Measurements from ENCODE around the gene ALKBH5. TPM values are rescaled to one million over a fixed set of nuclear protein-coding genes. Genes with fewer than 3 reads are reported as not detected.

ALKBH5 gene
- total RNA-seq, 1 donor from 2014 or later = 90.4 TPM

GRCh38 chr17:18184143-18185031 is 759 bp downstream of the ALKBH5 start:
- DNase-seq (ENCODE audit: extremely low read depth, low read depth, low spot score) = no peak

DNA sequence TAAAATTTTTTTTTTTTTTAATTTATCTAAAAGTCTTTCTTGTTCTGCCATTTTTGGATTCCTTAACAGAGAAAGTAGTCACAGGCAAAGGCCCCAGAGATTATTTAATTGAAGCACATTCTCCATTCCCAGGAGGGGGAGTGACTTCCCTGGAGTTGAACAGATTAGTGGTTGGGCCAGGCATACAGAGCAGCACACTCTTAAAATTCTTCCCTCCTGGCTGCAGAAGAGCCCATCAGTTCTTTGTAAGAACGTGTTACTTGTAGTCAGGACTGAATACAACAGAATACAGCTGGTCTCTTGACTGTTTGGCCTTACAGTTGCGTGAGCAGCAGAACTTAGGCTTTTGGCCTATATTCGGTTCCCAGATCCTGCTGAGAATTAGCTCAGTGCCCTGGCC is 1.8 kb downstream of the ALKBH5 start:
- DNase-seq (ENCODE audit: extremely low read depth, low read depth, low spot score) = no peak

GRCh38 chr17:18185832-18186626 is 2.4 kb downstream of the ALKBH5 start:
- DNase-seq (ENCODE audit: extremely low read depth, low read depth, low spot score) = no peak

- DNase-seq (ENCODE audit: extremely low read depth, low read depth, low spot score) = no peak
These were observed 3.0 kb downstream of the ALKBH5 start for GRCh38 chr17:18186627-18186982.

DNA sequence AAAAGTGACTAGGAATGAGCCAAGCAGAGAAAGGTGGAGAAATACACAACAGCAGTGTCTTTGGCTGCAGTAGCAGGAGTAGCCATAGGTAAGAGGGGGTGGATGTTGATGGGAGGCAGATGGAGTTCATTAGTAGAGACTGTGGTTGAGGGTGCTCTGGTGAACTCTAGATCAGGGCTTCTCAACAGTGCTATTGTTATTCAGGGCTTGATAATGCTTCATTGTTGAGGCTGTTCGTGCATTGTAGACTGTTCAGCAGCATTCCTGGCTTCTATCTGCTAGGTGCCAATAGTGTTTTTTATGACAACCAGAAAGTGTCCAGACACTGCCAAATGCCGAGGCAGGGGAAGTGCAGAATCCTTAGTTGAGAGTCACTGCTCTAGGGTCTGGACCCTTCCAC is 3.6 kb downstream of the ALKBH5 start:
- no peak for DNase-seq (ENCODE audit: extremely low read depth, low read depth, low spot score)

GRCh38 chr17:18187821-18188761 is 4.5 kb downstream of the ALKBH5 start:
- no peak for DNase-seq (ENCODE audit: extremely low read depth, low read depth, low spot score)

GRCh38 chr17:18190628-18191235 is 7.1 kb downstream of the ALKBH5 start:
- DNase-seq (ENCODE audit: extremely low read depth, low read depth, low spot score) = no peak

DNA sequence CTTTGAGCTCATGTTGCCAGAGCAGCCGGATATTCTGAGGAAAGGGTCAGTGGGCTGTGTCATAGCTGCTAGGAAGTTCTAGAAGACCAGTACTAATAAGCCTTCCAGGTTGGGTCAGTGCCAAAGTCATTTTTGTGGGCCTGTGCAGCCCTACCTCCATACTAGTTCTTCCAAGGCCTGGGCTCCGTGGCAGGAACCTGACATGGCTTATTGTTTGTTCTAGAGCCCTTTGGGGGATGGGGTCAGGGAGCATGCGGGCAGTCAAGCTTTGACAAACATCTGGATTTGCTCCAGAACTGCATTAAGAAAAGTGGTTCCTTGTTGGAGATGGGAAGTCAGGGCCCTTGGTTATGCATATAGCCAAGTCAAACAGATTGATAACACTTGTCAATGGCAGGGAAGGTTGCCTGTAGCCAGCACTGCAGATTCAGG is 7.6 kb downstream of the ALKBH5 start:
- DNase-seq (ENCODE audit: extremely low read depth, low read depth, low spot score) = peak; percentile 54

- no peak for DNase-seq (ENCODE audit: extremely low read depth, low read depth, low spot score)
These were observed 8.3 kb downstream of the ALKBH5 start for GRCh38 chr17:18191967-18192366.

- no peak for DNase-seq (ENCODE audit: extremely low read depth, low read depth, low spot score)
These were observed 10.8 kb downstream of the ALKBH5 start for GRCh38 chr17:18194394-18194793.

GRCh38 chr17:18194804-18195203 is 11.2 kb downstream of the ALKBH5 start:
- no peak for DNase-seq (ENCODE audit: extremely low read depth, low read depth, low spot score)

- no peak for DNase-seq (ENCODE audit: extremely low read depth, low read depth, low spot score)
These were observed 11.6 kb downstream of the ALKBH5 start for GRCh38 chr17:18195246-18195645.

DNA sequence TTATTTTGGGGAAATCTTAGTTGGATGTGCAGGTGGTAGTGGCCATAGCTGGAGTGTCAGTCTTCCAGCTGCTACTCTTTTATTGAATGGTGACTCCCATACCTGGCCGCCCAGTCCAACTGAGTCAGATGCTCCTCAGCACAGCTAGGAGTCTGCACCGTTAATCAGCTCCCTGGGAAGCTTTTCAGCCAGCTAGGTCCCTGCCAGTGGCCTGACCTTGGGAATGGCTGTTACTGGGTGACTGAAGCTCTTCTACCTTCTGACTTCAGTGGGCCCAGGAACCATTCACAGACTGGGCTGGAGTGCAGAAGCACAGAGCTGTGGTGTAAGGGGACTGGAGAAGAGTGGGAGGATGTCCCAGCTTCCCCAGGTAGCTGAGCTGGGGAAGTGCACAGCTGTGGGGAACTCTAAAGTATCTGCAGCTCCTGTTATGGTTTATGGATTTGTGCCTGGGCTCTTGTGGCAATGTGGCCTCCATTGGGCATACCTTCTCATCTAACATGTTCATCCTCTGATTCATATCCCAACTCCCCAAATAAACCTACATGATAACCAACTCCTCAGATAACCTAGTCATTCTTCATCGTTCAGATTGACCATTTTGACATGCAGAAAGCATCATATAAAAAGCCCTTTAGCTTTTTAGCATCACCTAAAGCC is 14.0 kb downstream of the ALKBH5 start:
- no peak for DNase-seq (ENCODE audit: extremely low read depth, low read depth, low spot score)

GRCh38 chr17:18198530-18198929 is 14.9 kb downstream of the ALKBH5 start:
- no peak for DNase-seq (ENCODE audit: extremely low read depth, low read depth, low spot score)

GRCh38 chr17:18201108-18201507 is 17.5 kb downstream of the ALKBH5 start:
- DNase-seq (ENCODE audit: extremely low read depth, low read depth, low spot score) = no peak

DNA sequence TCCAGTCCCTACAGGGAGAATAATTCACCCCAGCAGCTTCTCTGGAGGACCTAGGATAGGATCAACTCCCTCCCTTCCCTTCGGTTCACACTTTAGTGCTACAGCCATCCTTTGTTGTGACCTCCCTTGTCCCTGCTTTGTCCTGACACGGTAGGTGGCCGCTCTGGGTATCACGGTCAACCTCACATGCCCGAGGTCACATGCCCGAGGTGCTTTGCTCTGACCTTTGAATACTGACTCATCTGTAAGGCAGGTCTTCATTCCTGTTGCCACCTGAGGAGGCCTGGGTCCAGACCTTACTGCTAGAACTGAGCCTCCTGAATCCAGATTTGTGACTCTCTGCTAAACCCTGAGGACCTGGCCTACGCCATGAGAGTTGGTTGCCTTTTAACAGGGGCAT is 19.7 kb downstream of the ALKBH5 start:
- DNase-seq (ENCODE audit: extremely low read depth, low read depth, low spot score) = no peak

GRCh38 chr17:18205861-18206260 is 22.2 kb downstream of the ALKBH5 start:
- no peak for DNase-seq (ENCODE audit: extremely low read depth, low read depth, low spot score)

DNA sequence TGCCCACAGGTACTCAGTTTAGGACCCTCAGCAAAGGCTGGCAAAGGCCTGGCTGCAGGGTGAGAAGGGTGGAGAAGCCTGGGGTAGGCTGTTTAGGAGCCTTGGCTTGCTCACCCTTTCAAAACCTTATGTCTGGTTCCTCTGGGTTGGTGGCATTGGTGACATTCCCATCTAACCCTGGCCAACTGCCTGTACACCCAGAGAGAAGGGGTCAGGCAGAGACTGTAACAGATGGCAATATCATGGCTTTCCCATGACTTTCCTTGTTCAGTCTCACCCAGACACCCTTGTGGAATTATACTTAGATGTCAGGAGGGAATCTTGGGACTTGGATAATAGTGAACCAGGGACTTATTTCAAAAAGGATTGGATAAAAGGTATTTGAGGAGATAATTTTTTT is 23.3 kb downstream of the ALKBH5 start:
- no peak for DNase-seq (ENCODE audit: extremely low read depth, low read depth, low spot score)

GRCh38 chr17:18208092-18208491 is 24.5 kb downstream of the ALKBH5 start:
- DNase-seq (ENCODE audit: extremely low read depth, low read depth, low spot score) = no peak

Data from glomerular endothelial cell (primary cell).